Astrocyte (in vitro differentiated cells and primary cell): Measurements from ENCODE around the gene NEMP1.

Experiments
- EZH2 ChIP-seq: IDR thresholded peaks from 2 replicates; pipeline ENCODE4 v1.6.1; 2012; ENCODE audit warnings: mild to moderate bottlenecking, low read length, inconsistent platforms; ENCODE audit not compliant: insufficient read depth
- TF ChIP-seq, protein P1 (sequence below): IDR thresholded peaks from 2 replicates; pipeline ENCODE4 v1.5.1; 2011; ENCODE audit warnings: low read depth, mild to moderate bottlenecking, inconsistent platforms, low read length, moderate library complexity; ENCODE audit not compliant: insufficient read depth

DNA sequence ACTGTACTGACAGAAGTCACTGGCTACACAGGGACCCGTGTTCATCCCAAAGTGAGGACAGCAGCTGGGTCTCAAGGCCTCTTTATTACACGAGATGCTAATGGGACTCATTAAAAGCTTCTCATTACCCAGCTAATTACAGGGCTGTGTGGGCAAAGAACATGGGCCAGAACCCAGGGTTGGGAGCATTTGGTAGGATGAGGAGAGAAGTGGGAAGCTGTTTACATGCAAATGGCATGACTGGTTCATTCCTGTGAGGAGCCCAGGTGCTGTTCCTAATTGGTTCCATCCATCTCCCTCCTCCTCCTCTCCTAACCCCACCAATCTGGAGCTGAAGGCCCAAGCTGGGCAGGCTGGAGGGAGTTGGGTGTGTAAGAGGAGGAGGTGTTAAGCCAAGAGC is 53.4 kb downstream of the NEMP1 start:
- no peak for TF ChIP-seq EZH2
- TF ChIP-seq, protein P1, sequence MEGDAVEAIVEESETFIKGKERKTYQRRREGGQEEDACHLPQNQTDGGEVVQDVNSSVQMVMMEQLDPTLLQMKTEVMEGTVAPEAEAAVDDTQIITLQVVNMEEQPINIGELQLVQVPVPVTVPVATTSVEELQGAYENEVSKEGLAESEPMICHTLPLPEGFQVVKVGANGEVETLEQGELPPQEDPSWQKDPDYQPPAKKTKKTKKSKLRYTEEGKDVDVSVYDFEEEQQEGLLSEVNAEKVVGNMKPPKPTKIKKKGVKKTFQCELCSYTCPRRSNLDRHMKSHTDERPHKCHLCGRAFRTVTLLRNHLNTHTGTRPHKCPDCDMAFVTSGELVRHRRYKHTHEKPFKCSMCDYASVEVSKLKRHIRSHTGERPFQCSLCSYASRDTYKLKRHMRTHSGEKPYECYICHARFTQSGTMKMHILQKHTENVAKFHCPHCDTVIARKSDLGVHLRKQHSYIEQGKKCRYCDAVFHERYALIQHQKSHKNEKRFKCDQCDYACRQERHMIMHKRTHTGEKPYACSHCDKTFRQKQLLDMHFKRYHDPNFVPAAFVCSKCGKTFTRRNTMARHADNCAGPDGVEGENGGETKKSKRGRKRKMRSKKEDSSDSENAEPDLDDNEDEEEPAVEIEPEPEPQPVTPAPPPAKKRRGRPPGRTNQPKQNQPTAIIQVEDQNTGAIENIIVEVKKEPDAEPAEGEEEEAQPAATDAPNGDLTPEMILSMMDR = no peak
